Breast epithelium (tissue), 3 donors: Measurements from ENCODE around the gene BLOC1S6.

Experiments
- POLR2AphosphoS5 ChIP-seq, 3 donors: sonication (generic); formaldehyde crosslinking; IDR thresholded peaks; one replicate each; pipeline ENCODE4 v1.6.1; 2017; ENCODE audit warnings: antibody characterized with exemption in 3 of 3
- TF ChIP-seq, protein P1 (sequence below), 3 donors: fragments of 450-650 bp; IDR thresholded peaks; one replicate each; pipeline ENCODE4 v1.5.1; 2016 to 2017; ENCODE audit warnings: antibody characterized with exemption in 3 of 3, mild to moderate bottlenecking in 3 of 3, moderate library complexity in 3 of 3

- TF ChIP-seq, protein P1, sequence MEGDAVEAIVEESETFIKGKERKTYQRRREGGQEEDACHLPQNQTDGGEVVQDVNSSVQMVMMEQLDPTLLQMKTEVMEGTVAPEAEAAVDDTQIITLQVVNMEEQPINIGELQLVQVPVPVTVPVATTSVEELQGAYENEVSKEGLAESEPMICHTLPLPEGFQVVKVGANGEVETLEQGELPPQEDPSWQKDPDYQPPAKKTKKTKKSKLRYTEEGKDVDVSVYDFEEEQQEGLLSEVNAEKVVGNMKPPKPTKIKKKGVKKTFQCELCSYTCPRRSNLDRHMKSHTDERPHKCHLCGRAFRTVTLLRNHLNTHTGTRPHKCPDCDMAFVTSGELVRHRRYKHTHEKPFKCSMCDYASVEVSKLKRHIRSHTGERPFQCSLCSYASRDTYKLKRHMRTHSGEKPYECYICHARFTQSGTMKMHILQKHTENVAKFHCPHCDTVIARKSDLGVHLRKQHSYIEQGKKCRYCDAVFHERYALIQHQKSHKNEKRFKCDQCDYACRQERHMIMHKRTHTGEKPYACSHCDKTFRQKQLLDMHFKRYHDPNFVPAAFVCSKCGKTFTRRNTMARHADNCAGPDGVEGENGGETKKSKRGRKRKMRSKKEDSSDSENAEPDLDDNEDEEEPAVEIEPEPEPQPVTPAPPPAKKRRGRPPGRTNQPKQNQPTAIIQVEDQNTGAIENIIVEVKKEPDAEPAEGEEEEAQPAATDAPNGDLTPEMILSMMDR (IDR thresholded peaks at IDR 0.05): no peak
- TF ChIP-seq POLR2AphosphoS5 (IDR thresholded peaks at IDR 0.05): no peak
These were observed 16.7 kb downstream of the BLOC1S6 start for GRCh38 chr15:45603881-45604280.
